NCI-H2196 treated with DMSO at 0.1 percent for 48 hours (cell line): Measurements from ENCODE around the gene SLN.
"Not testable (repeated sequence)": the region's sequence is repeated elsewhere in the genome, so short reads cannot be mapped to it uniquely, and the experiment has no call there.

Source experiments
- DNase-seq: peaks from one replicate; lab custom pipeline; 2025; ENCODE audit not compliant: unreplicated experiment; lab: John Stamatoyannopoulos, UW

SLN gene

DNA sequence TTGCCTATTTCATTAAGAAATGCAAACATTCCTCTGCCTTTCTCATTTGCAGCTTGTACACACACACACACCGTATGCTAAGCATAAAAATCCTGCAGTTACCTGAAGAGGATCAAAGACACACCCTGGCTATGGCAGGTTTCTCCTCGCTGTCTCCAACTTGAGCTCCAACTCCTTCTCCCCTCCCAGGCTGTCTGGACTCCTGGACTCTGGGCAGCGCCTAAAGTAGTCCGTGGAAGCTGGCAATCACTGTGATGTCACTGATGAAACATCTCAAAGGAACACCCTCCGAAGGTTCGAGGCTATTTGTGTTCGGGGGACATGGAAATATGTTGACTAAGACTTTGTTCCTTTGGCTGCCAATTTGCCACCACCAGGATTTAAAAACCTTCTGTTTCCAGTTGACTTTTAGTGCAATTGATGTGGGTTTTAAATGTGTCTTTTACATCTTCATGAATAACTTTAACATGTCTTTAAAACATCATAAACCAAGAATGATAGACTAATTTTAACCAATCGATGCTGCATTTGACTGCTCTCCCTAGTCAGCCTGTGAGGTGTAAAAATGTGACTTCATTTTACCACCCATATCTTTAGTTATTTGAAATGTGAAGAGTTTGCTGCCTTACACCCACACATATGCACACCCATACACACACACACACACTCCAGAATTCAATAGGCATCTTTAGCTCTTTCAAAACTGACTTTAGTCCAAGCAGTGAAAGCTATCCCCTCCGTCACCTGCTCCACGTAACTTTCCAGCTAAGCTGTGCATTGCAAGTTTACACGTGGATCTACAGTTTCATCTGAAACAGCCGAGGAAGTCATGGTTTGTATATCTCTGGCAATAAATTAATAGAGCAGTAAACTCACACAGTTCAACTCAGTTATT, at the start of gene SLN:
Gene SLN (minus strand): TSS at position 196 of the 895 bp plus-strand sequence.
- DNase-seq = no peak

- not testable (repeated sequence) for DNase-seq
Measured at GRCh38 chr11:107758719-107759355, 47.0 kb upstream of the SLN start.

GRCh38 chr11:107757661-107758060, 45.8 kb upstream of the SLN start:
- DNase-seq = no peak

DNA sequence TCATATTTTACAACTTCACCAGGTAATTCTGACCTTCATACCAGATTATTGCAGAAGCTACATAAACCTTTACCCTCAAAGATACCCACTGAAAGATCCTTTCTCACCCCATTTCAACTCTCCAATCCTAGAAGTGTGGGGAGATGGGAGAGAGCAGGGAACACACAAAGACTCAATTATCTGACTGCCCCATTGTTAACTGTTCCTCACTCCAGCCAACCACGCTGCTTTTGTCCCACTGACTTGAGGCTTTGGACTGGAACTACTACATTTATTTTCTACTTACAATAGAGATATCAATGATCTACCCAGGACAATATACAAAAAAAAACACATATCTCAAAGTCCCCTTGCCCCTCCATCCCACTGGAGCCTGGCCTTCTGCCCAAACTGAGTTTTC, 44.7 kb upstream of the SLN start:
- DNase-seq = no peak

- no peak for DNase-seq
Measured at GRCh38 chr11:107752949-107753822, 41.3 kb upstream of the SLN start.

DNA sequence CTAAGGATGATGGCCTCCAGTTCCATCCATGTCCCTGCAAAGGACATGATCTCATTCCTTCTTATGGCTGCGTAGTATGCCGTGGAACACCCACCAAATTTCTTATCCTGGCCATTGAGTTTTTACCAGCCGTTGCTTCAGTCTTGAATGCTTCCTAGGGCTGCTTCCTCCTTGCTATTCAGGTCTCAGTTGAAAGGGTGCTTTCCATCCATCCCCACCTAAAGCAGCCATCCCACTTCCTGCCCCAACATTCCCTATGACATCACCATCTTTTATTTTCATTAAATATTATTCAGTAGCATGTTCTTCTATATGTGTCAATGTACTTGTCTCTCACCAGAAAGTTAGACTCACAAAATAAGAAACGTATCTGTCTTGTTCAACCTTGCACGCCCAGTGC, 40.7 kb upstream of the SLN start:
- DNase-seq = no peak

GRCh38 chr11:107751082-107751481, 39.2 kb upstream of the SLN start:
- DNase-seq = no peak

DNA sequence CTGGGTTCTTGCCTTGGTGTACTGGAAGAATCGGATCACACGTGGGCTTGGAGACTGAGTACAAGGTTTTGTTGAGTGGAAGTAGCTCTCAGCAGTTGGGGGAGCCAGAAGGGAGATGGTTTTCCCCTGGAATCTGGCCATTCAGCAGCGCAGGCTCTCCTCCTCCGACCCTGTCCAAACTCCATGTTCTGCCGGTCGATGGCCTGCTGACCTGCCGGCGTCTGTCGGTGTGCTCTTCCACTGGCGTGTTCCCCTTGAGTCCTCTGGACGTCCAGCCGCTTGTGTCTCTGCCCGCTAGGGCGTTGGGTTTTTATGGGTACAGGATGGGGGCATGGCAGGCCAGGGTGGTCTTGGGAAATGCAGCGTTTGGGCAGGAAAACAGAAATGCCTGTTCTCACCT, 38.5 kb upstream of the SLN start:
- no peak for DNase-seq

GRCh38 chr11:107747622-107748021, 35.8 kb upstream of the SLN start:
- DNase-seq = no peak

DNA sequence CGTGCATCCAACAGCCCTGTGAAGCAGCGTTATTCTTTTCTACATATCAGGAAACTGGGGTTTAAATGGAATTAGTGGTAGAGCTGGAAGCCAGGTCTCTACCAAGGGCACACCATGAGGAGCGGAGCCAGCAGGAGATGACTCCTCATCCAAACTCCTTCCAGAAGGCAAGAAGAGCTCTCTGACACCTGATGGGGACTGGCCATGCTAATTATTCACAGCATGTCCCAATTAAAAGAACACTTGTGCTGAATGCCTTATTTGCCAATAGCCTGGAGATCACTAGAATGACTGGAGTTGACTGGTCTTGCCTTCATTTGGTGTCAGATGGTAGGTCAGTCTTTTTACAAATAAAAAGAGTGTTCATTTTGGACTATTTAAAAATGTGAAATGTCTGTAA, 32.9 kb upstream of the SLN start:
- DNase-seq = no peak

DNA sequence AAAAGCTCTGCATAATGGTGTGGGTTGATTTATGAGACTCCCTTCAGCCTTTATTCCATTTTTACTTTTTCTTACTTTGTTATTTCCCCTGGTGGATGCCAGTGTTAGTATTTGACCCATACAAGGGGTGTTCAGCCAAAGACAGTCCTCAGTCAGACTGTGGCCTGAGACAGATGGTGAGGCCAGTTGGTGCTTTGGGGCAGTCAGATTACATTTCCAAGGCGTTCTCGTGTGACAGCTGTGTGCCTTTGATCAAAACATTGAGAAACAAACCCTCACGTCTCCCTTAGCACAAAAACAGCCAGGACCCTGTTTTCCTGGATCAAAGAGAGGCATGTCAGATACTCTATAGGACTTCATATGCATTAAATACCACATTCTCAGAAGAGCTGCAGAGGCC, 31.3 kb upstream of the SLN start:
- no peak for DNase-seq

DNA sequence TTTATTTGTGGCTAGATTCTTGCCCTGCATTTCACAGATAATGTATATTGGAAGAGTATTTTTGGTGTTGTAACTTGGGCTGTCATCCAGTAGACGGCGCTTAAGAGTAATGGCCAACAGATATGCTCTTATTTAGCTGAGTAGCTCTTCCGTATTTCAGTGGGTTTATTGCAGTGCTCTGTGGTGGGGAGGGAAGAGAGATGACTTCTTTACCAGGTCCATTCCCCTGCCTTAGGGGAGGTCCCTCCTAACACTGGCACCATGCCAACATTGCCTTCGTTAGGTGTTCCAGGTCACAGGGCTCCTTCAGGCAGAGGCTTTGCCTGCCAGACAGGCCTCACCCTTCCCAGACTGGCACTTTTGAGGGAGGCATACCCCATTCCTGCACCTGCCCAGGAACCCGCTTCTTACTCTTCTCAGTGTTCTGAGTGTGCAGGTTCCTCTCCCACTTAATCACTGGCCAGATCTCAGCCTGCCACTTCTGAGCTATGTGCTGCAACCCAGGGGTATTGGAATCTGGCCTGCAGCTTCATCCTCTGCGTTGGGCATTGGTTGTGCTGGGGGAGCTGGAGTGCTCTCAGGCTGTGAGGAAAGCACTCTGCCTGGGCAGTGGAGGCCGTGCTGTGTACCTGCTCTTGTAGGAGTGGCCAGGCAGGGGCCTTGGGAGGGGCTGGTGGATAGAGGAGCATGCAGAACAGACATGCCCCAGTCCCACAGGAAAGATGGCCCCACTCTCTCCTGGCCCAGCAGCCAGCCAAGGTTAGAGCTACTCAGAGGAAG, 29.4 kb upstream of the SLN start:
- no peak for DNase-seq

DNA sequence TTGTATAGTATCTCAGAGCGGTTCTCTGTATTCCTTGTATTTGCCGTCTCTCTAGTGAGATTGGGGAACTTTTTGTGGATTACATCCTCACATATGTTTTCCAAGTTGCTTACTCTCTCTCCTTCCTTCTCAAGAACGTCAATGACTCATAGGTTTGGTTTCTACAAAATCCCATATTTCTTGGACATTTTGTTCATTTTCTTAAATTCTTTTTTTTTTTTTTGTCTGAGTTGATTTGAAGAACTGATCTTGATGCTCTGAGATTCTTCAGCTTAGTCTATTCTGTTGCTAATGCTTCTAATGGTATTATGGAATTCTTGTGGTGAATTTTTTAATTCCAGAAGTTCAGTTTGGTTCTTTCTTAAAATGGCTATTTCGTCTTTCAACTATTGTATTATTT, 28.4 kb upstream of the SLN start:
- no peak for DNase-seq

GRCh38 chr11:107736546-107736945, 24.7 kb upstream of the SLN start:
- no peak for DNase-seq

DNA sequence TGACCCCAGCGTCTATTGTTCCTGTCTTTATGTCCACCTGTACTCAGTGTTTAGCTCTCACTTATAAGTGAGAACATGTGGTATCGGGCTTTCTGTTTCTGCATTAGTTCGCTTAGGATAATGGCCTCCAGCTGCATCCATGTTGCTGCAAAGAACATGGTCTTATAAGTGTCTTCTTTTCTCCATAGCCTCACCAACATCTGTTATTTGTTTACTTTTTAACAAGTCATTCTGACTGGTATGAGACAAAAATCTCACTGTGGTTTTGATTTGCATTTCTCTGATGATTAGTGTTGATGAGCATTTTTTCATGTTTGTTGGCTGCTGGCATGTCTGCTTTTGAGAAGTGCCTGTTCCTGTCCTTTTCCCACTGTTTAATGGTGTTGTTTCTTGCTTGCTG, 21.7 kb upstream of the SLN start:
- no peak for DNase-seq

DNA sequence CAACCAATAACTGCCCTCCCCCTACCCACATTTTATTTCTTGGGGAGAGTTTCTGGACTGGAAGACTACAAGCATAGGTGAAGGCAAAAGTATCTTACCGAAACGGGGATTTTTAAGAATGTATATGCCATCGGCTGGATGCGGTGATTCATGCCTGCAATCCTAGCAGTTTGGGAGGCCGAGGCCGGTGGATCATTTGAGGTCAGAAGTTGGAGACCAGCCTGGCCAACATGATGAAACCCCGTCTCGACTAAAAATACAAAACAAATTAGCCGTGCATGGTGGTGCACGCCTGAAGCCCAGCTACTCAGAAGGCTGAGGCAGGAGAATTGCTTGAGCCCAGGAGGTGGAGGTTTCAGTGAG, 20.8 kb upstream of the SLN start:
- no peak for DNase-seq

- no peak for DNase-seq
Measured at GRCh38 chr11:107731941-107732688, 20.3 kb upstream of the SLN start.

DNA sequence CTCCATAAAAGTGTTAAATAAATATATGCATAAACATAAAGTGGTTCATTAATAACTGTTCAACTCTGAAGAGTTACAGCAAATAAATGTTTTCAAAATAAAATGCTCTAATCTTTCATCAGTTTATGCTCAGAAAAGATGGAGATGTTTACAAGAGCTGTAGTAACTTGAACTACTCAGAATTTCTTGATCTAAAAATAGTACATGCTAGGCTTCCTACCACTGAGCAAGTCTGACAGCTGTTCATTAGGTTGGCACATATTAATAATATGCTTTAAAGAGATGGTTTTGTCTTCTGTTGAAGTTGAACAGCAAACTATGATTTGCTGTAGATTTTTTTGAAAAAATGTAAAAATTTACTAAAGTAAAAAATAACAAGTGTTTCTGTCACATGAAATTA, 10.8 kb upstream of the SLN start:
- DNase-seq = no peak

DNA sequence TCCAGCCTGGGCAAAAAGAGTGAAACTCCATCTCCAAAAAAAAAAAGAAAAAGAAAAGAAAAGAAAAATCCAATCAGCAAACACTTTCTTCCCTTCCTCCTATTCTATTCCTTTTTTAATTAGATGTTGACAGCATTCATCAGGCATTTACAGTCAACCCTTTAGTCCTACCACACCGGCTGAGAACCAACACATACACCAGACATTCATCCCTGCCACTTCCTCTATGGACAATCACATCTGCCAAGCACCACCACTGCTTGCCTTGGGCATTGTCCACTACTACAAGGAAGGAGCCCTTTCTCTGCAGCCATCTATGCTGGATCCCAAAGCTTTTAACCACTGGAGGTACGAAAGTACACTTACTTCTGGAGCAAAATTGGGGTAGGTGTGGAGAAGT, 9.4 kb upstream of the SLN start:
- DNase-seq = no peak

GRCh38 chr11:107720303-107720774, 8.5 kb upstream of the SLN start:
- DNase-seq = no peak
